Tibial nerve (tissue), 4 donors: ENCODE results near the gene TNFAIP8. TPM values are rescaled to one million over a fixed set of nuclear protein-coding genes. Genes with fewer than 3 reads are reported as not detected.
"Not testable (repeated sequence)": the region's sequence is repeated elsewhere in the genome, so short reads cannot be mapped to it uniquely, and the experiment has no call there.

Experiments used
- DNase-seq, 2 donors: peaks; one replicate each; pipeline ENCODE4 v3.0.0-alpha.2; 2019; ENCODE audit warnings: low spot score in 2 of 2
- H3K27ac ChIP-seq, 4 donors: fragments of 200-600 bp; sonication (generic) in 3 of 4; one replicate each; pipeline ENCODE4 v1.5.1; 2017 to 2019; ENCODE audit warnings: mild to moderate bottlenecking in 1 of 4
- H3K27me3 ChIP-seq, 2 donors: fragments of 200-600 bp; sonication (generic) in 1 of 2; one replicate each; pipeline versions ENCODE4 v1.5.1 to v1.6.0; 2017 to 2019
- H3K36me3 ChIP-seq, 3 donors: fragments of 200-600 bp; sonication (generic); one replicate each; pipeline ENCODE4 v1.5.1; 2018 to 2019
- H3K4me1 ChIP-seq, 4 donors: fragments of 200-600 bp; sonication (generic) in 3 of 4; one replicate each; pipeline ENCODE4 v1.5.1; 2017 to 2019
- H3K4me3 ChIP-seq, 4 donors: fragments of 200-600 bp; sonication (generic) in 3 of 4; one replicate each; pipeline ENCODE4 v1.5.1; 2017 to 2019; ENCODE audit warnings: mild to moderate bottlenecking in 1 of 4, moderate library complexity in 1 of 4
- H3K9me3 ChIP-seq, 4 donors: fragments of 200-600 bp; sonication (generic) in 3 of 4; one replicate each; pipeline ENCODE4 v1.5.1; 2017 to 2019
- CTCF ChIP-seq, 5 experiments: fragments of 200-600 bp in 3 of 5; fragments of 450-650 bp in 2 of 5; sonication (generic) in 3 of 5; IDR thresholded peaks; one replicate each; pipeline ENCODE4 v1.5.1; 2016 to 2019; ENCODE audit warnings: antibody characterized with exemption in 5 of 5, mild to moderate bottlenecking in 3 of 5, moderate library complexity in 2 of 5
- EP300 ChIP-seq, 2 donors: sonication (generic); formaldehyde crosslinking; IDR thresholded peaks; one replicate each; pipeline ENCODE4 v1.6.1; 2017; ENCODE audit warnings: antibody characterized with exemption in 2 of 2, mild to moderate bottlenecking in 1 of 2
- POLR2A ChIP-seq, 2 donors: fragments of 450-650 bp; IDR thresholded peaks; one replicate each; pipeline ENCODE4 v1.6.1; 2017; ENCODE audit warnings: antibody characterized with exemption in 2 of 2, mild to moderate bottlenecking in 2 of 2, moderate library complexity in 2 of 2
- WGBS, 2 donors: methylation state at CpG; one replicate each; pipeline ENCODE4 v1.1.5; 2018; 5-methylcytosine and 5-hydroxymethylcytosine counted together
- total RNA-seq, 4 donors: library from RNA; depleted of rRNA; stranded (reverse); fragments of >200 nt; gene quantifications; one replicate each; pipeline ENCODE4 v1.1.0, GENCODE V29; 2016

Gene TNFAIP8
- total RNA-seq, 4 donors from 2014 or later: 15.3 to 19.4 (median 17.8) TPM

- Histone ChIP-seq H3K27me3 (no peaks in the 10 kb centered on the region), H3K4me3 (no peak overlapping the region), H3K36me3 (no peaks in the 10 kb centered on the region), H3K4me1 (no peaks in the 10 kb centered on the region), H3K9me3 (peaks cover 0 to 13% (median 0%) of the 10 kb centered on the region in 4 donors), H3K27ac (no peak overlapping the region)
- 62 to 63% methylated on average over 8 of the region's 8 CpGs for WGBS, 2 donors
- DNase-seq: peak; percentile 26 to 42
- TF ChIP-seq CTCF (IDR thresholded peaks at IDR 0.05) (peak in 3 of 5 experiments; percentile 21 to 41 (median 26)), POLR2A (IDR thresholded peaks at IDR 0.05) (no peak)
These were observed 79.8 kb downstream of the TNFAIP8 start for GRCh38 chr5:119435436-119436132.

DNA sequence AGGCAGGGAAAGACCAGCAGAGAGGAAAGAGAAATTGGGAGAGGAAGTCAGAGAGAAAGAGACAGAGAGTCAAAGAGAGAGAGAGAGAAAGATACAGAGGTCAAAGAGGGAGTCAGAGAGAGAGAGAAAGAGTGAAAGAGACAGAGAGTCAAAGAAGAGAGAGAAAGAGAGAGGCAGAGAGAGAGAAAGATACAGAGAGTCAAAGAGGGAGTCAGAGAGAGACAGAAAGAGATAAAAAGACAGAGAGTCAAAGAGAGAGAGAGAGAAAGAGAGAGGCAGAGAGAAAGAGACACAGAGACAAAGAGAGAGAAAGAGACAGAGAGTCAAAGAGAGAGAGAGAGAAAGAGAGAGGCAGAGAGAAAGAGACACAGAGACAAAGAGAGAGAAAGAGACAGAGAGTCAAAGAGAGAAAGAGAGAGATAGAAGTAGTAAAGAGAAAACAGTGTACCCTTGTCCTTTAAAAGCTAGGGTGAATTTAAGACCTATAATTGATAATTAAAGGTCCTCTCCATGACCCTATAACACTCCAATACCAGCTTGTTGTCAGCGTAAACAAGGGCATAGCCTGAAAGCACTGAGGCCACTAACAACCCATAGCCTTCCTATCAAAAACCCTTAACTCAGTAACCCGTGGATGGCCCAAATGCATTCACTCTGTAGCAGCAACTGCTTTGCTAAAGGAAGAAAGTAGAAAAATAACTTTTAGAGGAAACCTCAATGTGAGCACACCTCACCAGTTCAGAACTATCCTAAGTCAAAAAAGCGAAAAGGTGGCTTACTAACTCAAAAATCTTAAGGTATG, 82.2 kb downstream of the TNFAIP8 start:
- H3K36me3 ChIP-seq, H3K27ac ChIP-seq, H3K4me1 ChIP-seq, DNase-seq, H3K27me3 ChIP-seq, H3K4me3 ChIP-seq, H3K9me3 ChIP-seq: not testable (repeated sequence)
- 65 to 67% methylated on average over 3 of the region's 3 CpGs for WGBS, 2 donors

GRCh38 chr5:119438587-119438917, 82.7 kb downstream of the TNFAIP8 start:
- 31 to 43% methylated on average over 1 of the region's 1 CpG for WGBS, 2 donors

GRCh38 chr5:119439140-119439631, 83.4 kb downstream of the TNFAIP8 start:
- Histone ChIP-seq H3K27ac (no peak overlapping the region), H3K4me1 (no peaks in the 10 kb centered on the region), H3K36me3 (no peaks in the 10 kb centered on the region), H3K4me3 (peak overlapping the region in 1 of 4 donors; percentile 5), H3K9me3 (peaks cover 0 to 3% (median 0%) of the 10 kb centered on the region in 4 donors), H3K27me3 (no peaks in the 10 kb centered on the region)
- DNase-seq: no peak
- WGBS, 2 donors: 78% methylated on average over 8 of the region's 8 CpGs
- TF ChIP-seq CTCF (IDR thresholded peaks at IDR 0.05) (no peak), EP300 (IDR thresholded peaks at IDR 0.05) (no peak), POLR2A (IDR thresholded peaks at IDR 0.05) (no peak)

More at GRCh38 chr5:119438587-119438917, 82.7 kb downstream of the TNFAIP8 start:
- not testable (repeated sequence) for DNase-seq, H3K9me3 ChIP-seq, H3K27me3 ChIP-seq, H3K27ac ChIP-seq, H3K4me1 ChIP-seq, H3K36me3 ChIP-seq, H3K4me3 ChIP-seq

DNA sequence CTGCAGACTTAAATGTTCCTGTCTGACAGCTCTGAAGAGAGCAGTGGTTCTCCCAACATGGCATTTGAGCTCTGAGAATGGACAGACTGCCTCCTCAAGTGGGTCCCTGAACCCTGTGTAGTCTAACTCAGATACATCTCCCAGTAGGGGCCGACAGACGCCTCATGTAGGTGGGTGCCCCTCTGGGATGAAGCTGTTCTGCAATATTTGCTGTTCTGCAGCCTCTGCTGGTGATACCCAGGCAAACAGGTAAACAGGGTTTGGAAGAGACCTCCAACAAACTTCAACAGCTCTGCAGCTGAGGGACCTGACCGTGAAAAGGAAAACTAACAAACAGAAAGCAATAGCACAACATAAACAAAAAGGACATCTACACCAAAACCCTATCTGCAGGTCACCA, 83.8 kb downstream of the TNFAIP8 start:
- not testable (repeated sequence) for H3K27me3 ChIP-seq, H3K27ac ChIP-seq, DNase-seq, H3K36me3 ChIP-seq, H3K4me3 ChIP-seq, H3K4me1 ChIP-seq, H3K9me3 ChIP-seq
- 74 to 91% methylated on average over 3 of the region's 3 CpGs for WGBS, 2 donors

DNA sequence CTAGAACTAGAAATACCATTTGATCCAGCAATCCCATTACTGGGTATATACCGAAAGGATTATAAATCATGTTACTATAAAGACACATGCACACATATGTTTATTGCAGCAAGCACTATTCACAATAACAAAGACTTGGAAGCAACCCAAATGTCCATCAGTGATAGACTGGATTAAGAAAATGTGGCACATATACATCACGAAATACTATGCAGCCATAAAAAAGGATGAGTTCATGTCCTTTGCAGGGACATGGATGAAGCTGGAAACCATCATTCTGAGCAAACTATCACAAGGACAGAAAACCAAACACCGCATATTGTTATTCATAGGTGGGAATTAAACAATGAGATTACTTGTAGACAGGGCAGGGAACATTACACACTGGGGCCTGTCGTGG, 88.8 kb downstream of the TNFAIP8 start:
- DNase-seq, H3K27ac ChIP-seq, H3K4me3 ChIP-seq, H3K27me3 ChIP-seq, H3K9me3 ChIP-seq, H3K36me3 ChIP-seq, H3K4me1 ChIP-seq: not testable (repeated sequence)
- WGBS, 2 donors: 90 to 93% methylated on average over 4 of the region's 4 CpGs

DNA sequence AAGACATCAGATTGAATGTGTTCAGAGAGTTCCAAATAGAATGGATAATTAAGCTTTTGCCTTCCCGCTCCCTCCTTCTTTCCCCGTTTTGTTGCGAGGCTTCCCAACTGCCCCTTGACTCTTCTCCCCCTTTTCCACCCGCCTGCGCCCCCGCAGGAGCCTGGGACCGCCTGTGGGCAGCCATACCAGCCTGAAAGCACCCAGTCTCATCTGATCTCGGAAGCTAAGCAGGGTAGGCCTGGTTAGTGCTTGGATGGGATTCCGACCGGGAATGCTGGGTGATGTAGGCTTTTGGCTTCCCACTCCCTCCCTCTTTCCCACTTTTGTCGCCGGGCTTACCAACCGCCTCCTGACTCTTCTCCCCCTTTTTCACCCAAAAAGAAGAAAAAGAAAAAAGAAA, 89.7 kb downstream of the TNFAIP8 start:
- DNase-seq: no peak
- no peaks in the 10 kb centered on the region for H3K27me3 ChIP-seq
- WGBS, 2 donors: 48 to 51% methylated on average over 13 of the region's 13 CpGs

More for the DNA sequence above, 89.7 kb downstream of the TNFAIP8 start:
- no peaks in the 10 kb centered on the region for H3K4me1 ChIP-seq
- no peaks in the 10 kb centered on the region for H3K36me3 ChIP-seq
- TF ChIP-seq CTCF (IDR thresholded peaks at IDR 0.05) (no peak), EP300 (IDR thresholded peaks at IDR 0.05) (no peak), POLR2A (IDR thresholded peaks at IDR 0.05) (no peak)
- H3K27ac ChIP-seq: no peak overlapping the region
- H3K9me3 ChIP-seq: peaks cover 0 to 12% (median 0%) of the 10 kb centered on the region in 4 donors
- no peak overlapping the region for H3K4me3 ChIP-seq
